Trophoblast cell (in vitro differentiated cells and primary cell): ENCODE measurements around the gene TMIE.
A peak's percentile ranks its signal among the peaks of the same experiment; 100 is the strongest.

Experiments used
- DNase-seq, 2 donors: peaks; one replicate each; pipeline ENCODE4 v3.0.0-alpha.2; 2016
- H2AFZ ChIP-seq: 2 replicates; pipeline ENCODE4 v1.6.1; 2013; ENCODE audit warnings: low read length, moderate library complexity, mild to moderate bottlenecking; ENCODE audit not compliant: insufficient read depth, poor library complexity
- H2AK5ac ChIP-seq: 2 replicates; pipeline ENCODE4 v1.6.1; 2013; ENCODE audit warnings: mild to moderate bottlenecking, low read length
- H2BK120ac ChIP-seq: 2 replicates; pipeline ENCODE4 v1.6.1; 2013; ENCODE audit warnings: low read length, mild to moderate bottlenecking, moderate library complexity; ENCODE audit not compliant: insufficient read depth, poor library complexity
- H2BK12ac ChIP-seq: 2 replicates; pipeline ENCODE4 v1.6.1; 2013; ENCODE audit warnings: mild to moderate bottlenecking, low read length, moderate library complexity
- H2BK5ac ChIP-seq: 2 replicates; pipeline ENCODE4 v1.6.1; 2013; ENCODE audit warnings: low read length, low read depth, moderate library complexity, mild to moderate bottlenecking; ENCODE audit not compliant: poor library complexity
- H3K14ac ChIP-seq: 2 replicates; pipeline ENCODE4 v1.6.1; 2013; ENCODE audit warnings: mild to moderate bottlenecking, low read length
- H3K18ac ChIP-seq: 2 replicates; pipeline ENCODE4 v1.6.1; 2013; ENCODE audit warnings: mild to moderate bottlenecking, low read length
- H3K23ac ChIP-seq: 2 replicates; pipeline ENCODE4 v1.6.1; 2013; ENCODE audit warnings: low read length
- H3K27ac ChIP-seq: 2 replicates; pipeline ENCODE4 v1.5.1; 2013; ENCODE audit warnings: low read depth, mild to moderate bottlenecking, inconsistent platforms, low read length, moderate library complexity
- H3K27me3 ChIP-seq: 2 replicates; pipeline ENCODE4 v1.6.1; 2013; ENCODE audit warnings: inconsistent platforms, mild to moderate bottlenecking, low read length, moderate library complexity; ENCODE audit not compliant: insufficient read depth
- H3K36me3 ChIP-seq, 2 experiments: 1 replicate in 1 of 2; 2 replicates in 1 of 2; pipeline ENCODE4 v1.6.1; 2013; ENCODE audit warnings: low read length in 2 of 2, mild to moderate bottlenecking in 2 of 2, moderate library complexity in 1 of 2; ENCODE audit not compliant: insufficient read depth in 2 of 2, control insufficient read depth in 1 of 2
- H3K4ac ChIP-seq: 2 replicates; pipeline ENCODE4 v1.6.1; 2013; ENCODE audit warnings: low read depth, mild to moderate bottlenecking, low read length, moderate library complexity
- H3K4me1 ChIP-seq, 2 experiments: 1 replicate in 1 of 2; 2 replicates in 1 of 2; pipeline ENCODE4 v1.6.1; 2013; ENCODE audit warnings: low read length in 2 of 2, mild to moderate bottlenecking in 2 of 2, moderate library complexity in 1 of 2; ENCODE audit not compliant: insufficient read depth in 2 of 2, control insufficient read depth in 1 of 2
- H3K4me2 ChIP-seq: 2 replicates; pipeline ENCODE4 v1.6.1; 2013; ENCODE audit warnings: inconsistent platforms, mild to moderate bottlenecking, low read length, moderate library complexity
- H3K4me3 ChIP-seq: 2 replicates; pipeline ENCODE4 v1.5.1; 2013; ENCODE audit warnings: mild to moderate bottlenecking, low read depth, low read length, inconsistent platforms
- H3K79me1 ChIP-seq: one replicate; pipeline ENCODE4 v1.6.1; 2013; ENCODE audit warnings: low read length
- H3K79me2 ChIP-seq: 2 replicates; pipeline ENCODE4 v1.6.1; 2013; ENCODE audit warnings: low read length, mild to moderate bottlenecking; ENCODE audit not compliant: control insufficient read depth, insufficient read depth, poor library complexity
- H3K9ac ChIP-seq: 2 replicates; pipeline ENCODE4 v1.6.1; 2013; ENCODE audit warnings: mild to moderate bottlenecking, low read length
- H3K9me3 ChIP-seq: 2 replicates; pipeline ENCODE4 v1.6.1; 2013; ENCODE audit warnings: low read depth, mild to moderate bottlenecking, control low read depth, inconsistent platforms, low read length; ENCODE audit not compliant: insufficient read depth
- H4K12ac ChIP-seq: 2 replicates; pipeline ENCODE4 v1.6.1; 2013; ENCODE audit warnings: low read depth, mild to moderate bottlenecking, low read length, moderate library complexity
- H4K8ac ChIP-seq: 2 replicates; pipeline ENCODE4 v1.6.1; 2013; ENCODE audit warnings: low read depth, mild to moderate bottlenecking, low read length, moderate library complexity
- H4K91ac ChIP-seq: one replicate; pipeline ENCODE4 v1.6.1; 2013; ENCODE audit warnings: low read depth, mild to moderate bottlenecking, low read length, moderate library complexity
- WGBS: extraction: QIAGEN DNeasy Blood & Tissue Kit; methylation state at CpG from one replicate; pipeline ENCODE4 v1.1.7; 2013; ENCODE audit warnings: missing lambda C conversion rate; ENCODE audit not compliant: insufficient read length, insufficient coverage; ENCODE audit errors: extremely low coverage; 5-methylcytosine and 5-hydroxymethylcytosine counted together

The TMIE gene

DNA sequence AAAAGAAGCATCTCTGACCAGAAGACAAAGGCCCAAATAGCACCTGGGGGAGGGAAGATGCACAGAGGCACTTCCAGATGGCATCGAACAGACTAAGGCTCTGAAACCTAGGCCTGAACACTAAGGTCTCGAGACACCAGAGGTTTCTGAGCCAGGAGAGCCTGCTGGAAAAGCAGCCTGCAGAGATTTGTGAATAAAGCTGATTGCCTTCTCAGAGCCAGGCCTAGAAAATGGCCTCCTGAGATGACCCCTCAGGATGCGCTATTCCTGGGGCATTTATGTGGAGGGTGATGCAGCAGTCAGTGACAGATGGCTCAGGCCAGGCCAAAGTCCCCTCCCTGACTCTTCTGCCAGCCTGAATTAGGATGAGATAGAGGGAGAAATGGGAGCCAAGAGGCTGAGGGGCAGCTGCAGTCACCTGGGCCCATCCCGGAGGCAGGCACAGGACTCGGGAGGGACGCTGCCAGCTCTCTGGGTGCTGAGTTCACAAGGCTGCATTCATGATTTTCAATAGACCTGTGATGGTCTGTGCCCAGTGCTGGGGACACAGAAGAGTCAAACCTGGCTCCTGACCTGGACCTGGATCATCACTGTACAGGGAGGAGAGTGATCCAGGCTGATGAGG lies 9.6 kb downstream of the TMIE start:
- Histone ChIP-seq H3K36me3 (no peaks in the 10 kb centered on the region), H3K9me3 (peaks cover 7% of the 10 kb centered on the region), H2BK120ac (no peak overlapping the region), H2AK5ac (no peak overlapping the region), H2AFZ (no peak overlapping the region), H3K4me2 (no peak overlapping the region), H3K27ac (no peak overlapping the region), H2BK12ac (no peak overlapping the region), H4K91ac (no peak overlapping the region), H3K4ac (no peak overlapping the region), H4K12ac (no peak overlapping the region), H3K14ac (no peak overlapping the region), H3K18ac (no peak overlapping the region), H3K4me1 (peaks cover 23 to 27% of the 10 kb centered on the region in 2 experiments), H3K79me2 (no peaks in the 10 kb centered on the region), H3K9ac (no peak overlapping the region), H3K23ac (no peak overlapping the region), H2BK5ac (no peak overlapping the region), H3K4me3 (no peak overlapping the region), H3K79me1 (peaks cover 4% of the 10 kb centered on the region), H4K8ac (no peak overlapping the region), H3K27me3 (no peaks in the 10 kb centered on the region)
- no peak for DNase-seq
- WGBS, result no CpG with 5 or more reads among the region's 6 CpGs

DNA sequence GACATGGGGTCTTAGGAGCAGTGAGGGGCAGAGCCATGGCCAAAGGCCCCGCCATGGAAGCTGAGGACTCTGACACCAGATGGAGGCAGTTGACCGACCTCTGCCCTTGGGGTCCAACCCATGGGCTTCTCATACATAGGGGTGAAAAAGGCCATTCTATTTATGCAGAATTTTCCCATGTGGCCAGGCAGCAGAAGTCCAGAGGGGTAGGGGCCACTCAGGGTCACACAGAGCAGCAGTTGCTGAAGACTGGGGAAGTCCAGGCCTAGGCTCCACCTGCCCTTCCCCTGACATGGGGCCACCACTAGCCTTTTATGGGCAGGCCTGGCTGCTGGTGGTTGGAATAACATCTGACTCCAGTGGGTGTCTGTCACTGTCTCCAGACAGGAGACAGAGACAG lies 10.1 kb downstream of the TMIE start:
- H2BK12ac ChIP-seq, result no peak overlapping the region
- H2BK120ac ChIP-seq, result no peak overlapping the region
- no peak overlapping the region for H4K12ac ChIP-seq
- no peak overlapping the region for H3K27ac ChIP-seq
- no peak overlapping the region for H3K9ac ChIP-seq
- no peak overlapping the region for H2AK5ac ChIP-seq
- no peak overlapping the region for H3K23ac ChIP-seq
- H3K4me1 ChIP-seq, result peaks cover 19 to 23% of the 10 kb centered on the region in 2 experiments
- no peaks in the 10 kb centered on the region for H3K27me3 ChIP-seq
- no peaks in the 10 kb centered on the region for H3K79me2 ChIP-seq
- no peak overlapping the region for H3K14ac ChIP-seq
- H3K4me3 ChIP-seq, result no peak overlapping the region
- no peaks in the 10 kb centered on the region for H3K36me3 ChIP-seq
- no peak overlapping the region for H4K91ac ChIP-seq
- H4K8ac ChIP-seq, result no peak overlapping the region
- H2BK5ac ChIP-seq, result no peak overlapping the region
- H3K4me2 ChIP-seq, result no peak overlapping the region
- no peak for DNase-seq
- no peak overlapping the region for H3K4ac ChIP-seq
- no peak overlapping the region for H3K18ac ChIP-seq
- H3K9me3 ChIP-seq, result peaks cover 7% of the 10 kb centered on the region
- peaks cover 4% of the 10 kb centered on the region for H3K79me1 ChIP-seq
- no peak overlapping the region for H2AFZ ChIP-seq
- no CpG with 5 or more reads among the region's 2 CpGs for WGBS

DNA sequence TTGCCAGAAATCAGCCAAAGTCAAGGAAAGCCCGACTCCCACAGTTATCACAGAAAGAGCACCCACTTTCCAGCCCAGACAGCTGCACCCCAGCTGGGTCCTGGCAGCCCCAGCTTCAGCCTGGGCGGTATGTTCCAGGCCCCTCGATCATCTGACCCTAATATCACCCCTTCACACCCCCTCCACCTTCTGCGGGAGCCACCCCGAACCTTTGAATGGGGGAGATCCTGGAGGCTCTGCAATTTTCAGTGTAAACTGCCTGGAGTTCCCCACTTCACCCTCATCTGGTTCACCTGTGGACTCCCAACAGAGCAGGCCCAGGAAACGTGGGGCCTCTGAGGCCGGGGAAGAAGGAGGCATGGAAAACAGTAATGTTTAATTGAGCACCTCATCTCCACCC lies 10.6 kb downstream of the TMIE start:
- no peaks in the 10 kb centered on the region for H3K79me1 ChIP-seq
- DNase-seq, result no peak
- H3K4ac ChIP-seq, result no peak overlapping the region
- no peak overlapping the region for H2AFZ ChIP-seq
- no peak overlapping the region for H3K23ac ChIP-seq
- no peaks in the 10 kb centered on the region for H3K79me2 ChIP-seq
- H4K91ac ChIP-seq, result no peak overlapping the region
- H3K27ac ChIP-seq, result no peak overlapping the region
- H2BK5ac ChIP-seq, result no peak overlapping the region
- no CpG with 5 or more reads among the region's 7 CpGs for WGBS
- no peak overlapping the region for H2AK5ac ChIP-seq
- H3K36me3 ChIP-seq, result no peaks in the 10 kb centered on the region
- no peak overlapping the region for H3K18ac ChIP-seq
- no peak overlapping the region for H4K8ac ChIP-seq
- H4K12ac ChIP-seq, result no peak overlapping the region
- H2BK12ac ChIP-seq, result no peak overlapping the region
- H3K27me3 ChIP-seq, result no peaks in the 10 kb centered on the region
- H3K4me1 ChIP-seq, result peaks cover 15 to 18% of the 10 kb centered on the region in 2 experiments
- H3K9ac ChIP-seq, result no peak overlapping the region
- no peak overlapping the region for H3K14ac ChIP-seq
- H2BK120ac ChIP-seq, result no peak overlapping the region
- H3K9me3 ChIP-seq, result peaks cover 7% of the 10 kb centered on the region
- H3K4me2 ChIP-seq, result no peak overlapping the region
- no peak overlapping the region for H3K4me3 ChIP-seq

DNA sequence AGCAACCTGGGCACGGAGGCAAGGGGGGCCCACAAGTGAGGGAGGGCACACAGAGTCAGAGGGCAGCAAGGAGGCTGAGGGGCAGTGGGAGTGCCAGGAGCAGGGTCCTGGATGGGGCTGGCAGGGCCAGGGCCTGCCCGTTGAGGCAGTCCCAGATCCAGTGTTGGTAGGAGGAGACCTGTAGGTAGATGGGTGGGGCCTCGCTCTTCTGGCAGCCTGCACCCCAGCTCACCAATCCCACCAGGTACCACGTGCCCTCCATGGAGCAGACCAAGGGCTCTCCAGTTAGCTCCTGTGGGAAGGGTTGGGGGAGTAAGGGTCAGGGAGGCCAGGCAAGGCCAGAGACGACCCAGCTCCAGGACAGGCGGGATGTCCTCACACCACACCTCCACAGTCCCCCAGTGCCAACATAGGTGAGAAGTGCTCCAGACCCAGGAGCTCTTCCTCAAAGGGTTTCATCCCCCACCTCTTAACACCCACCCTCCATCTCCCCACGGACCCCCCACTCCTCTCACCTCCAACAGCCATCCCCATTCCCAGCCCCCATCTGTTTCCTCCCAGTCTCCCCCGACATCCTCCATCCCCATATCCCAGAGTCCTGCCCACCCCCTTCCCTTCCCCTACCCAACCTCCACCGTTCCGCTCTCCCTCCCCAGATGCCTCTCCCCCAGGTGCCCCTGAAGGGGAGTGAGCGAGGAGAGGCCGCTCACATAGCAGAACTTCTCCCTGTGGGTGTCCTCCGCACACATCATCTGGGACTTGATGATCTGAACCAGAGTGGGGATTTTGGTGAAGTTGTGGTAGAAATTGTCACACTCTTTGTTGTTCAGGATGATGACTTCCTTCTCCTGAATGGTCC lies 11.2 kb downstream of the TMIE start:
- no peaks in the 10 kb centered on the region for H3K79me1 ChIP-seq
- H2AK5ac ChIP-seq, result no peak overlapping the region
- H2AFZ ChIP-seq, result no peak overlapping the region
- peaks cover 9 to 11% of the 10 kb centered on the region in 2 experiments for H3K4me1 ChIP-seq
- no peak overlapping the region for H2BK120ac ChIP-seq
- no peak overlapping the region for H3K23ac ChIP-seq
- peaks cover 7% of the 10 kb centered on the region for H3K9me3 ChIP-seq
- H3K9ac ChIP-seq, result no peak overlapping the region
- no peaks in the 10 kb centered on the region for H3K79me2 ChIP-seq
- H3K27ac ChIP-seq, result no peak overlapping the region
- H3K18ac ChIP-seq, result no peak overlapping the region
- H3K4me2 ChIP-seq, result no peak overlapping the region
- no peak overlapping the region for H4K12ac ChIP-seq
- H3K4ac ChIP-seq, result no peak overlapping the region
- H3K36me3 ChIP-seq, result no peaks in the 10 kb centered on the region
- no peak overlapping the region for H4K8ac ChIP-seq
- no peak overlapping the region for H4K91ac ChIP-seq
- H2BK12ac ChIP-seq, result peak overlapping the region; percentile 38
- H3K27me3 ChIP-seq, result no peaks in the 10 kb centered on the region
- no CpG with 5 or more reads among the region's 13 CpGs for WGBS
- no peak for DNase-seq
- H2BK5ac ChIP-seq, result no peak overlapping the region
- H3K4me3 ChIP-seq, result no peak overlapping the region
- no peak overlapping the region for H3K14ac ChIP-seq
